Breast epithelium (tissue), 3 donors: ENCODE data around the gene CEND1.

ENCODE experiments used
- POLR2A ChIP-seq: fragments of 450-650 bp; IDR thresholded peaks from one replicate; pipeline ENCODE4 v1.6.1; 2016; ENCODE audit warnings: antibody characterized with exemption, mild to moderate bottlenecking, moderate library complexity
- POLR2AphosphoS5 ChIP-seq, 3 donors: sonication (generic); formaldehyde crosslinking; IDR thresholded peaks; one replicate each; pipeline ENCODE4 v1.6.1; 2017; ENCODE audit warnings: antibody characterized with exemption in 3 of 3
- TF ChIP-seq, protein P1 (sequence below), 3 donors: fragments of 450-650 bp; IDR thresholded peaks; one replicate each; pipeline ENCODE4 v1.5.1; 2016 to 2017; ENCODE audit warnings: antibody characterized with exemption in 3 of 3, mild to moderate bottlenecking in 3 of 3, moderate library complexity in 3 of 3

DNA sequence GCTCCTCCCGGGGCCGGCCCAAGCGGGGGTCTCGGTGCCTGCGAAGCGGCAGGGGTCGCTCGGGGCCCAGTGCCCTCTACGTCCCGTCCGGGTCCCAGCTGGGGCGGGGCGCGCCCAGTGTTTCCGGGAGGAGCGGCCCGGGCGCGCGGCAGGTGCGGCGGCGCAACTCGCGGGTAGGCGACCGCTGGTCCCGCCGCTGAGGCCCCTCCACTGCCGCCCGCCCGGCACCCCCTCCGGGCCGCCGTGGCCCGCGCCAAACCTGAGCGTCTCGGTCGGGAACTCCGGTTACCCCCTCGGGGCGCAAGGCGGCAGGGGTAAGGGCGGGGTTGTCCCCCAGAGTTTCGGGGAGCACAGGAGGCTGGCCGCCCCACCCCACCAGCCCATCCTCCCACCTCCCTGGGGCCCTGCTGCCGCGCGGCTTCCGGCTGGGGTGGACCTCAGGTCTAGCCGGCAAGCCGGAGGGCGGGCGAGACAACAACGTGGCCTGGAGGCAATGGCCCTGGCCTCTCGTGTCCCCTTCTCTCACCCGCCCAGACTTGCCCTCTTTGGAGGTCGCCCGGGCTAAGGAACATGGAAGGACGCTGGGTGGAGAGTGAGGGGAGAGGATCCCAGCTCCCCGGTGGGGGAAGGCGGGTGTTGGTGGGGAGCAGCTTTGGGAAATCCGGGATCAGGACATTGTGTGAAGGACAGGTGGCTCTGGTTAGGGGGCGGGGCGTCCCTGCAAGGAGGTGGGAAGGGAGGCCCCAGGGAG, 37.4 kb upstream of the CEND1 start:
- TF ChIP-seq POLR2AphosphoS5 (IDR thresholded peaks at IDR 0.05) (peak in 1 of 3 donors; percentile 38), POLR2A (no peak)
- TF ChIP-seq, protein P1, sequence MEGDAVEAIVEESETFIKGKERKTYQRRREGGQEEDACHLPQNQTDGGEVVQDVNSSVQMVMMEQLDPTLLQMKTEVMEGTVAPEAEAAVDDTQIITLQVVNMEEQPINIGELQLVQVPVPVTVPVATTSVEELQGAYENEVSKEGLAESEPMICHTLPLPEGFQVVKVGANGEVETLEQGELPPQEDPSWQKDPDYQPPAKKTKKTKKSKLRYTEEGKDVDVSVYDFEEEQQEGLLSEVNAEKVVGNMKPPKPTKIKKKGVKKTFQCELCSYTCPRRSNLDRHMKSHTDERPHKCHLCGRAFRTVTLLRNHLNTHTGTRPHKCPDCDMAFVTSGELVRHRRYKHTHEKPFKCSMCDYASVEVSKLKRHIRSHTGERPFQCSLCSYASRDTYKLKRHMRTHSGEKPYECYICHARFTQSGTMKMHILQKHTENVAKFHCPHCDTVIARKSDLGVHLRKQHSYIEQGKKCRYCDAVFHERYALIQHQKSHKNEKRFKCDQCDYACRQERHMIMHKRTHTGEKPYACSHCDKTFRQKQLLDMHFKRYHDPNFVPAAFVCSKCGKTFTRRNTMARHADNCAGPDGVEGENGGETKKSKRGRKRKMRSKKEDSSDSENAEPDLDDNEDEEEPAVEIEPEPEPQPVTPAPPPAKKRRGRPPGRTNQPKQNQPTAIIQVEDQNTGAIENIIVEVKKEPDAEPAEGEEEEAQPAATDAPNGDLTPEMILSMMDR (IDR thresholded peaks at IDR 0.05) = no peak
